ENCODE measurements around the gene AGTRAP.

Gene AGTRAP

DNA sequence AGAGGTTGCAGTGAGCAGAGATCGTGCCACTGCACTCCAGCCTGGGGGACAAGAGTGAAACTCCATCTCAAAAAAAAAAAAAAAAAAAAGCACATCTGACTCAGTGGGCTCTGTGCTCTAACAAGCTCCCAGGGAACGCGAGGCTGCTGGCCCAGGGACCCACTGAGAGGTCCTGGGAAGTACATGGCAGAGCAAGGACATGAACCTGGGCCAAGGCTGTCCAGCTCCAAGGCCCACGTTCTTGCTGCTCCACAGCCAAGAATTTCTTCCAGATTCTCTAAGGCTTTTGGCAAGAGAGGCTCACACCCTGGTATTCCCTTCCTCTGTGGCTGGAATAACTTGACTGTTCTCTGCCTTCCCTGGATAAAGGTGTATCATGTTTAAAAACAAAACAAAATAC is 15.4 kb upstream of the AGTRAP start:
- CTCF ChIA-PET, result interaction anchor here (0.6 to 4.5 kb wide), 13 partner anchors 9 to 683 kb away, joined by 3 to 38 read pairs (median 7); partner anchors contain the start of genes FBXO2 and FBXO6

DNA sequence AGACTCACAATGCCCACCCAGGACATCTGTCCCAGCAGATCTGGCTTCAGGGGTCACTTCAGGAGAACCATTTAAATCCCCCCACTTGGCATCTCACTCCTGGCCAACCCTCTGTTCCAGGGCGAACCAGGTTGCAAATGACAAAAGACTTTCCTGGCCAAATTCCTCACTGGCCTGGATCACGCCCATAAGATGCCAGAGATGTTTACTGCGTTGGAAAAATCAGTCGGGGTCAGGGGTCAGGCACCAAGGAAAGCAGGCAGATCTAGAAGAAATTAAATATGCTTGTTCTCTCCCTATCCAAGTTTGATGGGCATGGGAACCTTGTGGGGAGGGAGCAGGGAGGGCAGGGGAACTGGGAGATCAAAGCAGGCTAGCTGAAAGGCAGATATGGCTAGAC is 14.6 kb upstream of the AGTRAP start:
- H3K4me3 ChIP-seq (ENCODE audit: low read depth, low read length), result no peak overlapping the region
- H3K9me3 ChIP-seq (ENCODE audit: control insufficient read depth, insufficient read depth, low read depth, low read length), result no peaks in the 10 kb centered on the region
- TF ChIP-seq ZNF785 (tag by site-specific recombination; IDR thresholded peaks at IDR 0.05), result no peak
- TF ChIP-seq OSR2 (tag by site-specific recombination; IDR thresholded peaks at IDR 0.05), result no peak
- TF ChIP-seq, protein P1, sequence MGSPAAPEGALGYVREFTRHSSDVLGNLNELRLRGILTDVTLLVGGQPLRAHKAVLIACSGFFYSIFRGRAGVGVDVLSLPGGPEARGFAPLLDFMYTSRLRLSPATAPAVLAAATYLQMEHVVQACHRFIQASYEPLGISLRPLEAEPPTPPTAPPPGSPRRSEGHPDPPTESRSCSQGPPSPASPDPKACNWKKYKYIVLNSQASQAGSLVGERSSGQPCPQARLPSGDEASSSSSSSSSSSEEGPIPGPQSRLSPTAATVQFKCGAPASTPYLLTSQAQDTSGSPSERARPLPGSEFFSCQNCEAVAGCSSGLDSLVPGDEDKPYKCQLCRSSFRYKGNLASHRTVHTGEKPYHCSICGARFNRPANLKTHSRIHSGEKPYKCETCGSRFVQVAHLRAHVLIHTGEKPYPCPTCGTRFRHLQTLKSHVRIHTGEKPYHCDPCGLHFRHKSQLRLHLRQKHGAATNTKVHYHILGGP (tag by site-specific recombination; IDR thresholded peaks at IDR 0.05), result no peak
- TF ChIP-seq OVOL3 (tag by site-specific recombination; IDR thresholded peaks at IDR 0.05), result no peak
- TF ChIP-seq GLI4 (tag by site-specific recombination; IDR thresholded peaks at IDR 0.05), result no peak
- ChIA-PET POLR2A (no interaction called here), CTCF (interaction anchor here (0.9 to 4.5 kb wide), 3 partner anchors 27 to 684 kb away, joined by 4 to 38 read pairs (median 13); no protein-coding TSS in a partner anchor)
- no peaks in the 10 kb centered on the region for H3K36me3 ChIP-seq (ENCODE audit: control insufficient read depth in 2 of 2, insufficient read depth in 1 of 2, low read length in 2 of 2)
- no peaks in the 10 kb centered on the region for H3K4me1 ChIP-seq (ENCODE audit: control insufficient read depth, insufficient read depth, low read length)
- no peak overlapping the region for H3K27ac ChIP-seq (ENCODE audit: extremely low read depth, low read depth, low read length)

More for the DNA sequence above, 15.4 kb upstream of the AGTRAP start:
- POLR2A ChIA-PET, result interaction anchor here (0.6 kb wide), 1 partner anchor 408 kb away, joined by 5 read pairs; no protein-coding TSS in a partner anchor
- Histone ChIP-seq H3K36me3 (ENCODE audit: control insufficient read depth in 2 of 2, insufficient read depth in 1 of 2, low read length in 2 of 2) (no peaks in the 10 kb centered on the region), H3K27ac (ENCODE audit: extremely low read depth, low read depth, low read length) (no peak overlapping the region), H3K4me3 (ENCODE audit: low read depth, low read length) (no peak overlapping the region), H3K4me1 (ENCODE audit: control insufficient read depth, insufficient read depth, low read length) (no peaks in the 10 kb centered on the region), H3K9me3 (ENCODE audit: control insufficient read depth, insufficient read depth, low read depth, low read length) (no peaks in the 10 kb centered on the region)
- no peak for TF ChIP-seq ZBTB20 (tag by site-specific recombination; IDR thresholded peaks at IDR 0.05)
- no peak for TF ChIP-seq FEZF1 (tag by site-specific recombination; IDR thresholded peaks at IDR 0.05)
- TF ChIP-seq ZFP37 (tag by site-specific recombination; IDR thresholded peaks at IDR 0.05), result no peak
- no peak for TF ChIP-seq ZXDB (tag by site-specific recombination; IDR thresholded peaks at IDR 0.05)
- TF ChIP-seq RBAK (tag by site-specific recombination; IDR thresholded peaks at IDR 0.05), result no peak
- TF ChIP-seq ZNF548 (tag by site-specific recombination; IDR thresholded peaks at IDR 0.05), result no peak
- no peak for TF ChIP-seq ZNF501 (tag by site-specific recombination; IDR thresholded peaks at IDR 0.05)
- TF ChIP-seq, protein P2, sequence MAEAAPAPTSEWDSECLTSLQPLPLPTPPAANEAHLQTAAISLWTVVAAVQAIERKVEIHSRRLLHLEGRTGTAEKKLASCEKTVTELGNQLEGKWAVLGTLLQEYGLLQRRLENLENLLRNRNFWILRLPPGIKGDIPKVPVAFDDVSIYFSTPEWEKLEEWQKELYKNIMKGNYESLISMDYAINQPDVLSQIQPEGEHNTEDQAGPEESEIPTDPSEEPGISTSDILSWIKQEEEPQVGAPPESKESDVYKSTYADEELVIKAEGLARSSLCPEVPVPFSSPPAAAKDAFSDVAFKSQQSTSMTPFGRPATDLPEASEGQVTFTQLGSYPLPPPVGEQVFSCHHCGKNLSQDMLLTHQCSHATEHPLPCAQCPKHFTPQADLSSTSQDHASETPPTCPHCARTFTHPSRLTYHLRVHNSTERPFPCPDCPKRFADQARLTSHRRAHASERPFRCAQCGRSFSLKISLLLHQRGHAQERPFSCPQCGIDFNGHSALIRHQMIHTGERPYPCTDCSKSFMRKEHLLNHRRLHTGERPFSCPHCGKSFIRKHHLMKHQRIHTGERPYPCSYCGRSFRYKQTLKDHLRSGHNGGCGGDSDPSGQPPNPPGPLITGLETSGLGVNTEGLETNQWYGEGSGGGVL (tag by site-specific recombination; IDR thresholded peaks at IDR 0.05), result no peak
- TF ChIP-seq ZNF324 (tag by site-specific recombination; IDR thresholded peaks at IDR 0.05), result no peak
- TF ChIP-seq, protein P3, sequence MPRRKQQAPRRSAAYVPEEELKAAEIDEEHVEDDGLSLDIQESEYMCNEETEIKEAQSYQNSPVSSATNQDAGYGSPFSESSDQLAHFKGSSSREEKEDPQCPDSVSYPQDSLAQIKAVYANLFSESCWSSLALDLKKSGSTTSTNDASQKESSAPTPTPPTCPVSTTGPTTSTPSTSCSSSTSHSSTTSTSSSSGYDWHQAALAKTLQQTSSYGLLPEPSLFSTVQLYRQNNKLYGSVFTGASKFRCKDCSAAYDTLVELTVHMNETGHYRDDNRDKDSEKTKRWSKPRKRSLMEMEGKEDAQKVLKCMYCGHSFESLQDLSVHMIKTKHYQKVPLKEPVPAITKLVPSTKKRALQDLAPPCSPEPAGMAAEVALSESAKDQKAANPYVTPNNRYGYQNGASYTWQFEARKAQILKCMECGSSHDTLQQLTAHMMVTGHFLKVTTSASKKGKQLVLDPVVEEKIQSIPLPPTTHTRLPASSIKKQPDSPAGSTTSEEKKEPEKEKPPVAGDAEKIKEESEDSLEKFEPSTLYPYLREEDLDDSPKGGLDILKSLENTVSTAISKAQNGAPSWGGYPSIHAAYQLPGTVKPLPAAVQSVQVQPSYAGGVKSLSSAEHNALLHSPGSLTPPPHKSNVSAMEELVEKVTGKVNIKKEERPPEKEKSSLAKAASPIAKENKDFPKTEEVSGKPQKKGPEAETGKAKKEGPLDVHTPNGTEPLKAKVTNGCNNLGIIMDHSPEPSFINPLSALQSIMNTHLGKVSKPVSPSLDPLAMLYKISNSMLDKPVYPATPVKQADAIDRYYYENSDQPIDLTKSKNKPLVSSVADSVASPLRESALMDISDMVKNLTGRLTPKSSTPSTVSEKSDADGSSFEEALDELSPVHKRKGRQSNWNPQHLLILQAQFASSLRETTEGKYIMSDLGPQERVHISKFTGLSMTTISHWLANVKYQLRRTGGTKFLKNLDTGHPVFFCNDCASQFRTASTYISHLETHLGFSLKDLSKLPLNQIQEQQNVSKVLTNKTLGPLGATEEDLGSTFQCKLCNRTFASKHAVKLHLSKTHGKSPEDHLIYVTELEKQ (tag by site-specific recombination; IDR thresholded peaks at IDR 0.05; ENCODE audit: borderline replicate concordance), result no peak
- TF ChIP-seq, protein P4, sequence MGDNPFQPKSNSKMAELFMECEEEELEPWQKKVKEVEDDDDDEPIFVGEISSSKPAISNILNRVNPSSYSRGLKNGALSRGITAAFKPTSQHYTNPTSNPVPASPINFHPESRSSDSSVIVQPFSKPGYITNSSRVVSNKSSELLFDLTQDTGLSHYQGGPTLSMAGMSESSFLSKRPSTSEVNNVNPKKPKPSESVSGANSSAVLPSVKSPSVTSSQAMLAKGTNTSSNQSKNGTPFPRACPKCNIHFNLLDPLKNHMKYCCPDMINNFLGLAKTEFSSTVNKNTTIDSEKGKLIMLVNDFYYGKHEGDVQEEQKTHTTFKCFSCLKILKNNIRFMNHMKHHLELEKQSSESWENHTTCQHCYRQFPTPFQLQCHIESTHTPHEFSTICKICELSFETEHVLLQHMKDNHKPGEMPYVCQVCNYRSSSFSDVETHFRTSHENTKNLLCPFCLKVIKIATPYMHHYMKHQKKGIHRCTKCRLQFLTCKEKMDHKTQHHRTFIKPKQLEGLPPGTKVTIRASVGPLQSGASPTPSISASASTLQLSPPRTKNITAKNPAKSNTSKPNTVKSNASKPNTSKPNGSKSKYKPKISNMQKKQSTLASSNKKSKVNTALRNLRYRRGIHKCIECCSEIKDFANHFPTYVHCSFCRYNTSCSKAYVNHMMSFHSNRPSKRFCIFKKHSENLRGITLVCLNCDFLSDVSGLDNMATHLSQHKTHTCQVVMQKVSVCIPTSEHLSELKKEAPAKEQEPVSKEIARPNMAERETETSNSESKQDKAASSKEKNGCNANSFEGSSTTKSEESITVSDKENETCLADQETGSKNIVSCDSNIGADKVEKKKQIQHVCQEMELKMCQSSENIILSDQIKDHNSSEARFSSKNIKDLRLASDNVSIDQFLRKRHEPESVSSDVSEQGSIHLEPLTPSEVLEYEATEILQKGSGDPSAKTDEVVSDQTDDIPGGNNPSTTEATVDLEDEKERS (tag by site-specific recombination; IDR thresholded peaks at IDR 0.05), result no peak
- no peak for TF ChIP-seq MZF1 (tag by site-specific recombination; IDR thresholded peaks at IDR 0.05; ENCODE audit: borderline replicate concordance)
- TF ChIP-seq ZNF510 (tag by site-specific recombination; IDR thresholded peaks at IDR 0.05; ENCODE audit: insufficient replicate concordance), result no peak
- TF ChIP-seq ZNF292 (tag by site-specific recombination; IDR thresholded peaks at IDR 0.05; ENCODE audit: borderline replicate concordance, low read depth), result no peak
- no peak for TF ChIP-seq BCL11B (tag by site-specific recombination; IDR thresholded peaks at IDR 0.05; ENCODE audit: low read depth)
- TF ChIP-seq ZNF707 (tag by site-specific recombination; IDR thresholded peaks at IDR 0.05), result no peak
